T-cell (primary cell): Measurements from ENCODE around the gene ACCSL. TPM values are rescaled to one million over a fixed set of nuclear protein-coding genes. Genes with fewer than 3 reads are reported as not detected.

Experiments
- ATAC-seq, 4 experiments: fragments of 200-7000 bp in 3 of 4; fragments of 150-1000 bp in 1 of 4; cut with Tn5 transposase; replicated peaks in 1 of 4; 1 replicate in 3 of 4; 2 replicates in 1 of 4; pipeline ENCODE4 v1.10.0; 2021; ENCODE audit warnings: moderate library complexity in 3 of 4, mild to moderate bottlenecking in 2 of 4, moderate number of reproducible peaks in 1 of 4
- CTCF ChIA-PET, 2 donors: fragments of 300-600 bp; sonication (Branson Sonifier 250); formaldehyde crosslinking; loops; one replicate each; lab custom pipeline; 2022; ENCODE audit warnings: antibody characterized with exemption in 2 of 2; lab: Charles Lee
- POLR2A ChIA-PET, 2 donors: fragments of 300-600 bp; sonication (Branson Sonifier 250); formaldehyde crosslinking; loops; one replicate each; lab custom pipeline; 2022; ENCODE audit warnings: antibody characterized with exemption in 2 of 2; lab: Charles Lee
- DNase-seq, 35 experiments: peaks; one replicate each; pipeline versions ENCODE4 v3.0.0 to v3.0.0-alpha.2; 2013 to 2023
- H3K27ac ChIP-seq: one replicate; pipeline ENCODE4 v1.5.1; 2013; ENCODE audit warnings: low read length
- H3K27me3 ChIP-seq, 2 experiments: replicated peaks in 1 of 2; 1 replicate in 1 of 2; 2 replicates in 1 of 2; pipeline versions ENCODE4 v1.6.1 to v1.7.0; 2013; ENCODE audit warnings: low read length in 1 of 2, mixed read lengths in 1 of 2; ENCODE audit not compliant: control insufficient read depth in 2 of 2, insufficient read depth in 2 of 2; ENCODE audit errors: extremely low read depth in 1 of 2
- H3K36me3 ChIP-seq, 2 donors: 1 replicate in 1 of 2; 2 replicates in 1 of 2; pipeline versions ENCODE4 v1.6.1 to v1.7.0; 2013; ENCODE audit warnings: low read length in 1 of 2; ENCODE audit not compliant: control insufficient read depth in 2 of 2, insufficient read depth in 1 of 2; ENCODE audit errors: extremely low read depth in 1 of 2
- H3K4me1 ChIP-seq, 2 experiments: 1 replicate in 1 of 2; 2 replicates in 1 of 2; pipeline versions ENCODE4 v1.6.1 to v1.7.0; 2013; ENCODE audit warnings: low read length in 2 of 2, mixed read lengths in 1 of 2; ENCODE audit not compliant: insufficient read depth in 2 of 2, control insufficient read depth in 1 of 2; ENCODE audit errors: extremely low read depth in 1 of 2
- H3K4me3 ChIP-seq, 2 donors: 1 replicate in 1 of 2; 2 replicates in 1 of 2; pipeline versions ENCODE4 v1.5.1 to v1.7.0; 2013; ENCODE audit warnings: mild to moderate bottlenecking in 2 of 2, low read length in 1 of 2, moderate library complexity in 1 of 2; ENCODE audit not compliant: control insufficient read depth in 1 of 2; ENCODE audit errors: extremely low read depth in 1 of 2
- H3K9me3 ChIP-seq: 2 replicates; pipeline ENCODE4 v1.7.0; 2013
- H3K27ac Mint-ChIP-seq, 2 donors: one replicate each; pipeline ENCODE4 v1.8.0; 2020 to 2021; ENCODE audit warnings: mild to moderate bottlenecking in 2 of 2, mixed read lengths in 2 of 2
- H3K27me3 Mint-ChIP-seq, 2 donors: one replicate each; pipeline ENCODE4 v1.8.0; 2021 to 2022; ENCODE audit warnings: mixed read lengths in 2 of 2
- H3K36me3 Mint-ChIP-seq: one replicate; pipeline ENCODE4 v1.8.0; 2021; ENCODE audit warnings: mixed read lengths
- H3K4me1 Mint-ChIP-seq, 3 donors: one replicate each; pipeline ENCODE4 v1.8.0; 2020 to 2022; ENCODE audit warnings: mixed read lengths in 3 of 3, mild to moderate bottlenecking in 1 of 3
- H3K4me3 Mint-ChIP-seq, 3 donors: one replicate each; pipeline ENCODE4 v1.8.0; 2020 to 2022; ENCODE audit warnings: mild to moderate bottlenecking in 3 of 3, mixed read lengths in 3 of 3, moderate library complexity in 3 of 3
- H3K9me3 Mint-ChIP-seq, 3 donors: one replicate each; pipeline ENCODE4 v1.8.0; 2020 to 2022; ENCODE audit warnings: mixed read lengths in 3 of 3
- WGBS: methylation state at CpG from one replicate; pipeline ENCODE4 v1.1.5; 2013; ENCODE audit warnings: missing lambda C conversion rate; ENCODE audit not compliant: insufficient coverage; 5-methylcytosine and 5-hydroxymethylcytosine counted together
- total RNA-seq, 35 experiments: library from RNA in 6 of 35; stranded (reverse) in 6 of 35; fragments of 120-200 nt in 1 of 35; gene quantifications; one replicate each; pipeline versions ENCODE4 v1.2.1 to v1.2.4 and lab custom pipeline; 2013 to 2026

The ACCSL gene
- total RNA-seq, 5 donors from 2014 or later (not counting 1 experiment from before 2014, with no cell fraction given): not detected

DNA sequence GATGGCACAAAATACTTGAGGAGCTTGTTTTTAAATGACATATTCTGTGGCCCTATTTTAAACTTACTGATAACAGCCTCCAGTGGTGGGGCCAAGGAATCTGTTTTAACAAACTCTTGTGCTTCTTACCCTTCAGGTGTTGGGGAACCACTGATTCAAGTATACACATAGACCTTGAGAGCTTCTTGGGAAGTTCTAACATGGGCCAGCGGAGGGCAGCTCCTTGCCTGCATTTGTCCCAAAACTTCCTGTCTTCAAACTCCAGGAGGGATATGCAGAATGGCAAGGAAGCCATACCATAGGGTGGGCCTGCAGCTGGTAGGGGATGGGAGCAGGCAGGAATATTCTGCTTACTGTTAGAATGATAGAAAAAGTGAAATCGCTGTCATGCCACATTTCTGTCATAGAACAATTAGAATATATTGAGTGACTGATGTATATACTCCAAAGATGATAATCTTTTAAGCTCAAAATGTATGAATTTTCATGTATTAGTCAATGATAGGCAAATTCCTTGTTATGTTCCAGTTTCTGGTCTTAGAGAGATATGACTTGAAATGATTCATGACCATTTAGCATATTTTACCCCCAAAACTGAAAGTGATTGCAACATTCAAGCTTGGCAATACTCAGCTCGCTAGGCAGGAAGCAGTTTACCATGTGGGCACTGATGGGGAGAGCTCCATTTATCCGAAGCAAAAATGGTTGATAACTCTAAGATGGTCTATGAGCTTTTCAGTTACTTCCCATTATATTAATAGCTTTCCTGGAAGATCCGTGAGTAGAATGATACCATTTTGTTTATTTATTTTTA is 56.9 kb downstream of the ACCSL start:
- Mint-ChIP-seq H3K9me3 (no peaks in the 10 kb centered on the region), H3K27ac (no peak overlapping the region), H3K4me3 (no peak overlapping the region), H3K36me3 (peaks cover 26% of the 10 kb centered on the region), H3K4me1 (peaks cover 34 to 43% (median 36%) of the 10 kb centered on the region in 3 donors), H3K27me3 (no peaks in the 10 kb centered on the region)
- 100% methylated on average over 1 of the region's 5 CpGs for whole genome bisulfite sequencing
- Histone ChIP-seq H3K9me3 (no peaks in the 10 kb centered on the region), H3K36me3 (peaks cover 0 to 16% of the 10 kb centered on the region in 2 donors), H3K4me3 (no peak overlapping the region), H3K27ac (no peak overlapping the region), H3K4me1 (peaks cover 0 to 2% of the 10 kb centered on the region in 2 experiments), H3K27me3 (no peaks in the 10 kb centered on the region)
- ATAC-seq (no peak), DNase-seq (no peak)
- ChIA-PET CTCF (interaction anchor here (0.5 to 4.1 kb wide), 7 partner anchors 9 to 997 kb away, joined by 3 to 40 read pairs (median 4); partner anchors contain the start of gene EXT2 (in 2 of the 2)), POLR2A (no interaction called here)

DNA sequence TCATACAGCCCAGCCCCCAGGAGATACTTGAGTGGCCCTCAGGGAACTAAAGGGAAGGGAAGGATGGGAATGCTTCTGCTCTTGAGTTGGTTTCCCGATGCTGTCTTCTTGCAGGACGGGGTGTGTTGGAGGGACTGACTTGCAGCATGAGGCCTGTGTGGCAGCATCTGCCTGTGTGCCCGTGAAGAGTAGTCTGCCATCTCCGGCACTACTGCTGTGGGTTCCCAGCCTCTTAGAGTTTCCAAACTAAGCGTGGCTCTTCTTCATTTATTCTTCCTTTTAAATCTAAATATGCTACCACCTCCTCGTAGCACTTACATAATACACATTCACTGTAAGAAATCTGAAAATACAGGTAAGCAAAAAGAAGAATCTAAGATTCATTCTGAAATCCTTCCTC is 60.5 kb downstream of the ACCSL start:
- ATAC-seq (no peak), DNase-seq (no peak)
- ChIA-PET CTCF (no interaction called here), POLR2A (interaction anchor here in 1 of 2 donors (0.6 kb wide), 1 partner anchor 972 kb away, joined by 3 read pairs; no protein-coding TSS in a partner anchor)
- Histone ChIP-seq H3K36me3 (peaks cover 0 to 32% of the 10 kb centered on the region in 2 donors), H3K27me3 (no peaks in the 10 kb centered on the region), H3K4me3 (no peak overlapping the region), H3K27ac (no peak overlapping the region), H3K9me3 (no peaks in the 10 kb centered on the region), H3K4me1 (no peaks in the 10 kb centered on the region)
- H3K4me1 Mint-ChIP-seq: peaks cover 18 to 20% (median 19%) of the 10 kb centered on the region in 3 donors
- H3K27ac Mint-ChIP-seq: no peak overlapping the region
- peaks cover 37% of the 10 kb centered on the region for H3K36me3 Mint-ChIP-seq
- no peaks in the 10 kb centered on the region for H3K9me3 Mint-ChIP-seq
- no peaks in the 10 kb centered on the region for H3K27me3 Mint-ChIP-seq
- 87% methylated on average over 4 of the region's 6 CpGs for WGBS
- no peak overlapping the region for H3K4me3 Mint-ChIP-seq

Other genes with a start within 250 kb of the ACCSL start
- 10 to 100 TPM; 21.6 to 36.9 (median 34.1) TPM for gene ALKBH3, start 167.2 kb upstream of the ACCSL start, total RNA-seq
- 1 to 10 TPM in 1 of 5 donors, under 1 TPM in 3, not detected in 1; 0.44 to 1.1 (median 0.73) TPM for gene C11orf96, start 105.3 kb upstream of the ACCSL start, total RNA-seq
- 10 to 100 TPM; 18.9 to 66.4 (median 27.5) TPM for gene ACCS, start 18.3 kb downstream of the ACCSL start, total RNA-seq
- 10 to 100 TPM; 24.8 to 30.5 (median 26.6) TPM for gene EXT2, start 47.7 kb downstream of the ACCSL start, total RNA-seq